ENCODE data around the gene MRPL58. TPM values are rescaled to one million over a fixed set of nuclear protein-coding genes. Genes with fewer than 3 reads are reported as not detected.
"Not testable (repeated sequence)": the region's sequence is repeated elsewhere in the genome, so short reads cannot be mapped to it uniquely, and the experiment has no call there.

Gene MRPL58
- total RNA-seq, 1 donor from 2014 or later, result 22.2 TPM

DNA sequence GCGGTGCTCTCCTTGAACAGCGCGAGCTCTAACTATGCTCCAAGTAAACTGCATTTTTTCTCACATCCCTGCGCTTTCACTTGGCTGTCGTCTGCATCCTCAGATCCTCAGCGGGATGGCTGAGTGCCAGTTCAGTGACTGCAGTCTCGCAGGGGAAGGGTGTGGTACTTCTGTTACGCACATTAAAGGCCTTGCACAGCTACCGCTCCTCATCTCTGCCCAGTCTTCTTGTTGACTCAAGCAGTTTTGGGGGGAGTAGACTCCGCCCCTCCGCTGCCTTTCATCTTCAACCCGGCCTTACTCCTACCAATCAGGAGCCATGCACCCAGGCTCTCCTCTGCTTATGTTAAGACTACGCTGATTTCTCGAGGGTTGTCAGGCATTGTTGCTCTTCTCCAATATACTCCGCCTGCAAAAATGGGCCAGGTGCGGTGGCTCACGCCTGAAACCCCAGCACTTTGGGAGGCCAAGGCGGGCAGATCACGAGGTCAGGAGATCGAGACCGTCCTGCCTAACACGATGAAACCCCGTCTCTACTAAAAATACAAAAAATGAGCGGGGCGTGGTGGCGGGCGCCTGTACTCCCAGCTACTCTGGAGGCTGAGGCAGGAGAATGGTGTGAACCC lies 24.3 kb downstream of the MRPL58 start:
- Mint-ChIP-seq H3K27me3 (ENCODE audit: unreplicated experiment) (peaks cover 32% of the 10 kb centered on the region), H3K36me3 (ENCODE audit: unreplicated experiment) (no peaks in the 10 kb centered on the region), H3K4me1 (ENCODE audit: low read depth, unreplicated experiment) (peaks cover 3% of the 10 kb centered on the region), H3K27ac (ENCODE audit: unreplicated experiment) (peak overlapping the region; percentile 83), H3K4me3 (ENCODE audit: unreplicated experiment) (peak overlapping the region; percentile 20), H3K9me3 (ENCODE audit: unreplicated experiment) (peaks cover 25% of the 10 kb centered on the region)
- no peak for DNase-seq
- TF ChIP-seq, protein P1, sequence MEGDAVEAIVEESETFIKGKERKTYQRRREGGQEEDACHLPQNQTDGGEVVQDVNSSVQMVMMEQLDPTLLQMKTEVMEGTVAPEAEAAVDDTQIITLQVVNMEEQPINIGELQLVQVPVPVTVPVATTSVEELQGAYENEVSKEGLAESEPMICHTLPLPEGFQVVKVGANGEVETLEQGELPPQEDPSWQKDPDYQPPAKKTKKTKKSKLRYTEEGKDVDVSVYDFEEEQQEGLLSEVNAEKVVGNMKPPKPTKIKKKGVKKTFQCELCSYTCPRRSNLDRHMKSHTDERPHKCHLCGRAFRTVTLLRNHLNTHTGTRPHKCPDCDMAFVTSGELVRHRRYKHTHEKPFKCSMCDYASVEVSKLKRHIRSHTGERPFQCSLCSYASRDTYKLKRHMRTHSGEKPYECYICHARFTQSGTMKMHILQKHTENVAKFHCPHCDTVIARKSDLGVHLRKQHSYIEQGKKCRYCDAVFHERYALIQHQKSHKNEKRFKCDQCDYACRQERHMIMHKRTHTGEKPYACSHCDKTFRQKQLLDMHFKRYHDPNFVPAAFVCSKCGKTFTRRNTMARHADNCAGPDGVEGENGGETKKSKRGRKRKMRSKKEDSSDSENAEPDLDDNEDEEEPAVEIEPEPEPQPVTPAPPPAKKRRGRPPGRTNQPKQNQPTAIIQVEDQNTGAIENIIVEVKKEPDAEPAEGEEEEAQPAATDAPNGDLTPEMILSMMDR (IDR thresholded peaks at IDR 0.05; ENCODE audit: partially characterized antibody, unreplicated experiment), result no peak

DNA sequence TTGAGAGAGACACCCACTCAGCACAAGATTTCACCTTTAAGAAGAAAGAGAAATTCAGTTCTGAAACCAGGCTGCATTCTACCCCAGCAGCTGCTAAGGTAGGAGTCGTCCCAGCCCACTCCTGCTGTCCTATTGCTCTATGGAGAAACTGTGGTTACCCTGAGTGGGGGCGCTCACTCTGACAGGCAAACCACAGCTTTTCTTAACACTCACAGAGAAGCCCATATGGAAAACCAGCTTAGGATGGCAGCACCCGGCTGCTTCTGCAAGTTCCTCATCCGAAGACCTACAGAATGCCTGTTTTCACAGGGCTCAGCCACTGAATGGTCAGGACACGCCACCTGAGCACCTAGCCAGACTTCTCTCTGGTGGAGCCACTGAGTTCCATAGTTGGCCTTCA lies 26.8 kb downstream of the MRPL58 start:
- H3K27me3 Mint-ChIP-seq (ENCODE audit: unreplicated experiment), result peaks cover 17% of the 10 kb centered on the region
- DNase-seq, result no peak
- peaks cover 14% of the 10 kb centered on the region for H3K9me3 Mint-ChIP-seq (ENCODE audit: unreplicated experiment)
- H3K4me1 Mint-ChIP-seq (ENCODE audit: low read depth, unreplicated experiment), result peaks cover 2% of the 10 kb centered on the region
- H3K27ac Mint-ChIP-seq (ENCODE audit: unreplicated experiment), result no peak overlapping the region
- TF ChIP-seq, protein P1 (IDR thresholded peaks at IDR 0.05; ENCODE audit: partially characterized antibody, unreplicated experiment), result no peak
- H3K4me3 Mint-ChIP-seq (ENCODE audit: unreplicated experiment), result no peak overlapping the region
- no peaks in the 10 kb centered on the region for H3K36me3 Mint-ChIP-seq (ENCODE audit: unreplicated experiment)

DNA sequence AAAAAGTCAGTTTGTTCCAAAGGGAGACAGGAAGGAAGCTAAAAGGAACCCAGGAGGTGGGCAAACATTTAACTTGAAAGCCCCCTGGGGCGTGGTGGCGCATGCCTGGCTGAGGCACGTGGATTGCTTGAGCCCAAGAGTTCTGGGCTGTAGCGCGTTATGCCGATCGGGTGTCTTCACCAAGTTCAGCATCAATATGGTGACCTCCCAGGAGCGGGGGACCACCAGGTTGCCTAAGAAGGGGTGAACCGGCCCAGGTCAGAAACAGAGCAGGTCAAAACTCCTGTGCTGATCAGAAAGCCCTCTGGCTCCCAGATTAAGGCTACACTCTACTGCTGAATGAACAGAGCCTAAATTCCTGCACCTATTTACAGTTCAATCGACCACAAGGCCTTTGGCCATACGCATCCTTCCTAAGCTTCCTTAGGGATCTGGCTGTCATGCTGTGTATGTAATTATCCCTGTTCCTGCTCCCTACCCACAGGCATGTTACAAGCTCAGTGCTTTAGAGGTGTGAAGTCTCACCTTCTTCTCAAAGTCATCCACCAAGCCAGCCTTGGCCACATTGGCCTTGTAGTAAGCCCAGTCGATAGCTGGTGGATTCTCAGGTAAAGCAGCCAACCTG lies 29.3 kb downstream of the MRPL58 start:
- Mint-ChIP-seq H3K4me3 (ENCODE audit: unreplicated experiment) (no peak overlapping the region), H3K27ac (ENCODE audit: unreplicated experiment) (no peak overlapping the region), H3K9me3 (ENCODE audit: unreplicated experiment) (peaks cover 6% of the 10 kb centered on the region), H3K36me3 (ENCODE audit: unreplicated experiment) (no peaks in the 10 kb centered on the region), H3K27me3 (ENCODE audit: unreplicated experiment) (no peaks in the 10 kb centered on the region), H3K4me1 (ENCODE audit: low read depth, unreplicated experiment) (peaks cover 4% of the 10 kb centered on the region)
- no peak for DNase-seq
- TF ChIP-seq, protein P1 (IDR thresholded peaks at IDR 0.05; ENCODE audit: partially characterized antibody, unreplicated experiment), result no peak

DNA sequence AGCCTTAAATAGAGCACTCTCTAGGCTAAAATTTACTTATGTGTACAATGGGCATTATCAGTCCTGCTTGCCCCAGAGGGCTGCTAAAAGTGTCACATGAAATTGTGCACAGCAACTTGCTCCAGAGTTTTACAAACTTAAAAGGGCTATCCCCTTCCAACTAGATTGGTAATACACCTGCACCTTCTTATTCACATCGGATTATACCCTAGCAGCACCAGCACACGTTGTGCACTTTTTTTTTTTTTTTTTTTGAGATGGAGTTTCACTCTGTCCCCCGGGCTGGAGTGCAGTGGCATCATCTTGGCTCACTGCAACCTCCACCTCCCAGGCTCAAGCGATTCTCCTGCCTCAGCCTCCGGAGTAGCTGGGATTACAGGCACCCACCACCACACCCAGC lies 31.3 kb downstream of the MRPL58 start:
- not testable (repeated sequence) for DNase-seq; H3K27ac Mint-ChIP-seq (ENCODE audit: unreplicated experiment); H3K36me3 Mint-ChIP-seq (ENCODE audit: unreplicated experiment); H3K4me1 Mint-ChIP-seq (ENCODE audit: low read depth, unreplicated experiment); H3K9me3 Mint-ChIP-seq (ENCODE audit: unreplicated experiment); H3K27me3 Mint-ChIP-seq (ENCODE audit: unreplicated experiment); H3K4me3 Mint-ChIP-seq (ENCODE audit: unreplicated experiment)

DNA sequence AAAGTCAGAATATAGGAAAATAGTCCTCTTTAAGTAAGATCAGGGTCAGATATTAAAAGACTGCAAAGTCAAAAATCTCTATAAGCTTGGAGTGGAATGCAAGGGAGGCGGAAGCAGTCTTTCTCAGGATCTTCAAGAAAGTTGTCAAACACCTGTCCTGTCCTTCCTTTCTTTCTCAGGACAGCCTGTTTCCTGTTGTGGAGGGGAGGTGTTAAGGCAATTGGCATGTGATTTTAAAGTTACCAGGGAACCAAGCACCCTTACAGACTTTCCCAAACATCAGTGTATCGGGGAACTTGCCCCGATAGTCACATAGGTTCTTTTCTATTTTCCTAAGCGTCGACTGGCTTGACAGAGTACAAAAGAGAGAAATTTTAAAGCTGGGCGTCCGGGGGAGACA lies 32.2 kb downstream of the MRPL58 start:
- Mint-ChIP-seq H3K27ac (ENCODE audit: unreplicated experiment) (no peak overlapping the region), H3K36me3 (ENCODE audit: unreplicated experiment) (no peaks in the 10 kb centered on the region), H3K4me1 (ENCODE audit: low read depth, unreplicated experiment) (peaks cover 5% of the 10 kb centered on the region), H3K4me3 (ENCODE audit: unreplicated experiment) (peak overlapping the region; percentile 69), H3K27me3 (ENCODE audit: unreplicated experiment) (peaks cover 4% of the 10 kb centered on the region), H3K9me3 (ENCODE audit: unreplicated experiment) (peaks cover 6% of the 10 kb centered on the region)
- DNase-seq, result no peak
- TF ChIP-seq, protein P1 (IDR thresholded peaks at IDR 0.05; ENCODE audit: partially characterized antibody, unreplicated experiment), result no peak

DNA sequence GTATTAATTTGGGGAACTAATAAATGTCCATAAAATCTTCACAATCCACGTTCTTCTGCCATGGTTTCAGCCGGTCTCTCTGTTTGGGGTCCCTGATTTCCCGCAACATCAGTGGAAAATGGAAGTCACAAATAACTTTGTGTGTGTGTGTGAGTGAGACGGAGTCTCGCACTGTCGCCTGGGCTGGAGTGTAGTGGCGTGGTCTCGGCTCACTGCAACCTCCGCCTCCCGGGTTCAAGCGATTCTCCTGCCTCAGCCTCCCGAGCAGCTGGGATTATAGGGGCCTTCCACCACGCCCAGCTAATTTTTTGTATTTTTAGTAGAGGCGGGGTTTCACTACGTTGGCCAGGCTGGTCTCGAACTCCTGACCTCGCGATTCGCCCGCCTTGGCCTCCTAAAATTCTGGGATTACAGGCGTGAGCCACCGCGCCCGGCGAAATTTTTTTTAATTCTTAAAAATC lies 33.5 kb downstream of the MRPL58 start:
- H3K4me3 Mint-ChIP-seq (ENCODE audit: unreplicated experiment), result peak overlapping the region; percentile 89
- DNase-seq, result peak; percentile 40
- not testable (repeated sequence) for H3K4me1 Mint-ChIP-seq (ENCODE audit: low read depth, unreplicated experiment); H3K9me3 Mint-ChIP-seq (ENCODE audit: unreplicated experiment); H3K27me3 Mint-ChIP-seq (ENCODE audit: unreplicated experiment); H3K36me3 Mint-ChIP-seq (ENCODE audit: unreplicated experiment)
- H3K27ac Mint-ChIP-seq (ENCODE audit: unreplicated experiment), result peak overlapping the region; percentile 72
